Ovary (tissue), 10 donors: ENCODE measurements around the gene ALK. TPM values are rescaled to one million over a fixed set of nuclear protein-coding genes. Genes with fewer than 3 reads are reported as not detected.
A peak's percentile ranks its signal among the peaks of the same experiment; 100 is the strongest.

Source experiments
- DNase-seq, 5 donors: peaks; one replicate each; pipeline ENCODE4 v3.0.0-alpha.2; 2019 to 2020
- H3K27ac ChIP-seq, 2 donors: fragments of 200-600 bp; one replicate each; pipeline versions ENCODE4 v1.5.1 to v1.8.0; 2019 to 2022
- H3K27me3 ChIP-seq: fragments of 200-600 bp; one replicate; pipeline ENCODE4 v1.8.0; 2022
- H3K36me3 ChIP-seq: fragments of 200-600 bp; sonication (generic); one replicate; pipeline ENCODE4 v1.5.1; 2019
- H3K4me1 ChIP-seq: one replicate; pipeline ENCODE4 v1.8.1; 2013; ENCODE audit warnings: mild to moderate bottlenecking, moderate library complexity; ENCODE audit not compliant: insufficient read depth
- H3K4me3 ChIP-seq: fragments of 200-600 bp; sonication (generic); one replicate; pipeline ENCODE4 v1.5.1; 2017
- H3K9me3 ChIP-seq, 2 donors: fragments of 200-600 bp in 1 of 2; sonication (generic) in 1 of 2; one replicate each; pipeline versions ENCODE4 v1.5.1 to v1.8.1; 2013 to 2019; ENCODE audit warnings: mild to moderate bottlenecking in 1 of 2, moderate library complexity in 1 of 2
- EP300 ChIP-seq: sonication (generic); formaldehyde crosslinking; IDR thresholded peaks from one replicate; pipeline ENCODE4 v1.6.1; 2017; ENCODE audit warnings: antibody characterized with exemption
- POLR2A ChIP-seq: fragments of 450-650 bp; IDR thresholded peaks from one replicate; pipeline ENCODE4 v1.6.1; 2017; ENCODE audit warnings: antibody characterized with exemption, mild to moderate bottlenecking, moderate library complexity
- WGBS, 3 donors: extraction: QIAGEN DNeasy Blood & Tissue Kit in 1 of 3; methylation state at CpG; one replicate each; pipeline versions ENCODE4 v1.1.5 to v1.1.7; 2013 to 2017; 5-methylcytosine and 5-hydroxymethylcytosine counted together
- intact Hi-C, 4 donors: fragments of 100-400 bp; cut with DNase I; formaldehyde crosslinking; loops; one replicate each; pipeline versions ENCODE4 v1.11.0 to v1.15.1; 2022 to 2023
- long read RNA-seq, 3 donors: library from polyadenylated mRNA in 2 of 3; unstranded in 2 of 3; transcript quantifications; one replicate each; pipeline ENCODE4 v2.0.0 and lab custom pipeline, GENCODE V29; 2021 to 2026
- polyA plus RNA-seq, 2 donors: library from polyadenylated mRNA; stranded (reverse); fragments of 200-250 nt in 1 of 2; fragments of 350-450 nt in 1 of 2; fragmentation: Illumina TruSeq in 1 of 2; extraction: RNeasy Lipid Tissue Mini Kit (QIAGEN cat#74804) in 1 of 2; gene quantifications; one replicate each; pipeline ENCODE4 v1.2.3, GENCODE V29; 2013 to 2014
- total RNA-seq, 7 donors: library from RNA; depleted of rRNA in 2 of 7; stranded (reverse); fragments of >200 nt in 2 of 7; fragmentation: NEBNext Ultra II Directional in 3 of 7; extraction: Animal tissue kit (Norgen Biotek cat#: 25700) in 3 of 7; gene quantifications; one replicate each; pipeline versions ENCODE4 v1.1.0 to v1.2.4, GENCODE V29; 2016 to 2023
- TF ChIP-seq, protein P1 (sequence below), 3 donors: fragments of 450-650 bp in 2 of 3; fragments of 200-600 bp in 1 of 3; IDR thresholded peaks; one replicate each; pipeline versions ENCODE4 v1.5.1 to v1.8.0; 2016 to 2022; ENCODE audit warnings: antibody characterized with exemption in 3 of 3, mild to moderate bottlenecking in 1 of 3
- donor health status: DM: no; HTN: no; CAD: no; lungs with moderate emphysema.
- donor health status: DM: no; HTN: no; CAD: no.
- donor health status: Bipolar disorder and iron deficiency.
- donor health status: DM: yes; HTN: yes; CAD: no.
- donor health status: DM: no; HTN: no; CAD: no.
- donor health status: DM: yes; HTN: yes; CAD: no.

ALK gene
- 1 to 10 TPM in 1 of 7 donors, under 1 TPM in 5, not detected in 1; 0.07 to 1.7 (median 0.28) TPM for total RNA-seq
- under 1 TPM; 0.05 to 0.07 TPM for polyA plus RNA-seq
- long read RNA-seq, donor 1, partial matches to known transcripts, result 0 of 1 reads
- long read RNA-seq, donor 1, other reads (novel, unspliced or antisense), result 1 of 1 reads
- long read RNA-seq, donor 2, result 0 reads
- long read RNA-seq, donor 3, partial matches to known transcripts, result 1 of 1 reads
- long read RNA-seq, donor 3, other reads (novel, unspliced or antisense), result 0 of 1 reads

DNA sequence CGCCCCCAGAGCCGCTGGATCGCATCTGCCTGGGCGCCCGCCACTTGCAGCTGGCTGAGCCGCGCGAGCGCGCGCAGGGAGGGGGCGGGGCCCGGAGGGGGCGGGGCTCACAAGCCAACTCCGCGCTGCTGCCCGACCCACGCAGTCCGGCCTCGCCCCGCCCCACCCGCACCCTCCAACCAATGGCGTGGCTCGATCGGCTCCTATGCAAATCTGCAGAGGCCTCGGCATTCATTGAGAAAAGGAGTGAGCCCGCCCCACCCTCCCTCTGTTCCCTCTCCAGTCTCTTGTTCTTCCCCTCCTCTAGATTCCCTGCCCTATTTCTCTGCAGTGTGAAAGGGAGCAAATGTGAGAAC lies at the start of gene ALK:
ALK (minus strand) TSS at position 27 of the 356 bp plus-strand sequence. CDS start 927 bp downstream, outside the sequence.
- H3K27ac ChIP-seq, result no peak within 1 kb of the TSS
- H3K4me3 ChIP-seq, result peak within 1 kb of the TSS; percentile 12
- no peaks in the 10 kb centered on the region for H3K9me3 ChIP-seq
- WGBS, 3 donors, result 0 to 1% (median 1%) methylated on average over 13 to 27 of the region's 27 CpGs
- DNase-seq, result peak; percentile 65 to 87 (median 72)
- H3K36me3 ChIP-seq, result no peaks in the 10 kb centered on the region
- TF ChIP-seq, protein P1, sequence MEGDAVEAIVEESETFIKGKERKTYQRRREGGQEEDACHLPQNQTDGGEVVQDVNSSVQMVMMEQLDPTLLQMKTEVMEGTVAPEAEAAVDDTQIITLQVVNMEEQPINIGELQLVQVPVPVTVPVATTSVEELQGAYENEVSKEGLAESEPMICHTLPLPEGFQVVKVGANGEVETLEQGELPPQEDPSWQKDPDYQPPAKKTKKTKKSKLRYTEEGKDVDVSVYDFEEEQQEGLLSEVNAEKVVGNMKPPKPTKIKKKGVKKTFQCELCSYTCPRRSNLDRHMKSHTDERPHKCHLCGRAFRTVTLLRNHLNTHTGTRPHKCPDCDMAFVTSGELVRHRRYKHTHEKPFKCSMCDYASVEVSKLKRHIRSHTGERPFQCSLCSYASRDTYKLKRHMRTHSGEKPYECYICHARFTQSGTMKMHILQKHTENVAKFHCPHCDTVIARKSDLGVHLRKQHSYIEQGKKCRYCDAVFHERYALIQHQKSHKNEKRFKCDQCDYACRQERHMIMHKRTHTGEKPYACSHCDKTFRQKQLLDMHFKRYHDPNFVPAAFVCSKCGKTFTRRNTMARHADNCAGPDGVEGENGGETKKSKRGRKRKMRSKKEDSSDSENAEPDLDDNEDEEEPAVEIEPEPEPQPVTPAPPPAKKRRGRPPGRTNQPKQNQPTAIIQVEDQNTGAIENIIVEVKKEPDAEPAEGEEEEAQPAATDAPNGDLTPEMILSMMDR (IDR thresholded peaks at IDR 0.05), result no peak
- TF ChIP-seq EP300, result no peak
- no peak for TF ChIP-seq POLR2A
- intact Hi-C loops, result no loop called here
- no peaks in the 10 kb centered on the region for H3K27me3 ChIP-seq
- peaks cover 17% of the 10 kb centered on the region for H3K4me1 ChIP-seq

- intact Hi-C loops, result no loop called here
- no peak for DNase-seq
- no peaks in the 10 kb centered on the region for H3K27me3 ChIP-seq
- no peak overlapping the region for H3K27ac ChIP-seq
- H3K4me1 ChIP-seq, result no peaks in the 10 kb centered on the region
- H3K4me3 ChIP-seq, result no peak overlapping the region
- no peaks in the 10 kb centered on the region for H3K36me3 ChIP-seq
- no peaks in the 10 kb centered on the region for H3K9me3 ChIP-seq
- no peak for TF ChIP-seq EP300
- TF ChIP-seq POLR2A, result no peak
- TF ChIP-seq, protein P1 (IDR thresholded peaks at IDR 0.05), result no peak
- WGBS, 3 donors, result 71 to 84% (median 81%) methylated on average over 2 of the region's 2 CpGs
These were observed 44.9 kb upstream of the ALK start for GRCh38 chr2:29966266-29966665.

DNA sequence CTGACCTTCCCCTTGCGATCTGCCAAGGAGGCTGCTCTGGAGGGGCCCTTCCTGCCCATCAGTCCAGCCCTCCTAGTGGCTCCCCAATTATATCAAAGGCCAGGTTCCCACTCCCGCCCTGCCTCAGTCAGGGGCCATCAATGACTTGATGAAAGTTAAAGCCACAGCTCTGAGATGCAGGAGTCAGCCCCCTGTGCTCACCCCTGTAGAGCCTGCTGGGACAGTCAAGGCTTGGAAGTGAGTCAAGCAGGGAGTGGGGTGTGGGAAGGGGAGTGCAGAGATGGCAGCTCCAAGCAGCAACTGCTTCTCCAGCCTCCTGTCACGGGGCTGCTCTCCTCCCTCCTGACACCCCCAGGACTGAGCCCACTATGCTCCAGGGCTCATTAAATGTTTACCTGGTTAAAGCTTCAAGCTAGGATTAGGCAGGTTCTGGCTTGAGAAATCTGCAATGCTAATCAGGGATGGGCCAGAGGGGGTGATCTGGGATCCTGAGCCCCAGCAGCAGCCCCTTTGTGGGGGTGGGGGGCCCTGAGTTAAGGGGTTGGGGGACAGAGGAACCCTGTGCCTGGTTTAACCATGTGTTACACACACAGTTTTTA lies 42.7 kb upstream of the ALK start:
- TF ChIP-seq, protein P1 (IDR thresholded peaks at IDR 0.05), result no peak
- TF ChIP-seq POLR2A (no peak), EP300 (no peak)
- WGBS, 3 donors, result 45 to 64% (median 46%) methylated on average over 3 of the region's 3 CpGs
- Histone ChIP-seq H3K4me1 (no peaks in the 10 kb centered on the region), H3K36me3 (no peaks in the 10 kb centered on the region), H3K27ac (no peak overlapping the region), H3K9me3 (no peaks in the 10 kb centered on the region), H3K27me3 (no peaks in the 10 kb centered on the region), H3K4me3 (no peak overlapping the region)
- intact Hi-C loops, result no loop called here
- no peak for DNase-seq

DNA sequence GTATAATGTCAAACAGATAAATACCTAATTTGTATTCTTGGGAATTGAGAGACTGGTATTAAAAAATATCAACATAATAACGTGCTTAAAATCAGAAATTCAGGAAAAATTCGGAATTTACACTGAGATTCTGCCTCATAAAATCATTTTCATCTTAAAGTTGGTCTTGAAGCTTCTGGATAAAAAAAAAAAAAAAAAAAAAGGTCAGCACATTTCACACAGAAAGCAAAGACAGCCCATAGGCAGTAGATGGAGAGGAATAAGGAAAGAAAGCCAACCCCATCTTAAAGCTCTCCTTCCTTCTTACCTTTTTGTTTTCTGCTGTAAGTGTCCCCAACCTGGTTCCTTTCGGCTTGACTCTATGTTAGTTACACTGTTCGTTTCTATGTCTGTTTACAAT lies 41.5 kb upstream of the ALK start:
- intact Hi-C loops, result no loop called here
- Histone ChIP-seq H3K4me1 (no peaks in the 10 kb centered on the region), H3K27ac (no peak overlapping the region), H3K36me3 (no peaks in the 10 kb centered on the region), H3K4me3 (no peak overlapping the region), H3K27me3 (no peaks in the 10 kb centered on the region), H3K9me3 (no peaks in the 10 kb centered on the region)
- WGBS, 3 donors, result 61 to 76% (median 69%) methylated on average over 4 of the region's 4 CpGs
- TF ChIP-seq POLR2A (no peak), EP300 (no peak)
- TF ChIP-seq, protein P1 (IDR thresholded peaks at IDR 0.05), result no peak
- no peak for DNase-seq
